GM12801 (cell line): ENCODE results near the gene SEPTIN1.

Source experiments
- TF ChIP-seq, protein P1 (sequence below): IDR thresholded peaks from one replicate; pipeline ENCODE4 v1.5.1; 2011; ENCODE audit warnings: control low read depth; ENCODE audit not compliant: insufficient read length; ENCODE audit errors: extremely low read depth

Gene SEPTIN1

DNA sequence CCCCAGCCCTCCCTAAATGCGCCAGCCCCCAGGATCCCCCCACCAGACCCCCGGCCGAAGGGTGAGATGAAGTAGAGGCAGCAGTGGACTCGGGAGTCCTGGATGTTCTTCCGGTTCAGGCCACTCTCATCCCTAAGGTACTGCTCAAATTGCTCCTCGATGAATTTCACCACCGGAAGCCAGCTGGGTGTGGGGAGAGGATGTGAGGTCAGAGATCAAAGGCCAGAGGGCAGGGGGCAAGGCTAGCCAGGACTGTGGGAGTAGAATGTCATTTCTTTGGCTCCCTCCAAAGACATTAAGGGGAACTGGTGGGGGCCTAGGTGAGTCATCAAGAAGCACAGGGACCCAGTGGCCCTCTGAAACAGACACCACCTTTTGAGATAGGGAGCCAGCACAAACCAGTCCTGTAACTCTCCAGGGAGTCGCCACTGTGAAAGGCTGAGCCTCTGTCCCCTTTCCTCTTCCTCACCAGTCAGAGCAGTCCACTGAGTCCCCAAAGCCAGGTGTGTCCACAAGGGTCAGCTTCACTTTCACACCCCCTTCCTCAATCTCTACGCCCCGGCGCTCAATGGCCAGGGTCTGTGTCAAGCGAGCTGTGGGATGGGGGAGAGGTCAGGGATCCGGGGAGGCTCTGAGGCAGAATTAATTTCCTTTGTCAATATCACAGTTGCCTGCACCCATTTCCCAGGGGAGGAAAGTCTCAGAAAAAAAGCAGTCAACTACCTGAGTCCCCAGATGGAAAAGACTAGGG is 895 bp downstream of the SEPTIN1 start:
- TF ChIP-seq, protein P1, sequence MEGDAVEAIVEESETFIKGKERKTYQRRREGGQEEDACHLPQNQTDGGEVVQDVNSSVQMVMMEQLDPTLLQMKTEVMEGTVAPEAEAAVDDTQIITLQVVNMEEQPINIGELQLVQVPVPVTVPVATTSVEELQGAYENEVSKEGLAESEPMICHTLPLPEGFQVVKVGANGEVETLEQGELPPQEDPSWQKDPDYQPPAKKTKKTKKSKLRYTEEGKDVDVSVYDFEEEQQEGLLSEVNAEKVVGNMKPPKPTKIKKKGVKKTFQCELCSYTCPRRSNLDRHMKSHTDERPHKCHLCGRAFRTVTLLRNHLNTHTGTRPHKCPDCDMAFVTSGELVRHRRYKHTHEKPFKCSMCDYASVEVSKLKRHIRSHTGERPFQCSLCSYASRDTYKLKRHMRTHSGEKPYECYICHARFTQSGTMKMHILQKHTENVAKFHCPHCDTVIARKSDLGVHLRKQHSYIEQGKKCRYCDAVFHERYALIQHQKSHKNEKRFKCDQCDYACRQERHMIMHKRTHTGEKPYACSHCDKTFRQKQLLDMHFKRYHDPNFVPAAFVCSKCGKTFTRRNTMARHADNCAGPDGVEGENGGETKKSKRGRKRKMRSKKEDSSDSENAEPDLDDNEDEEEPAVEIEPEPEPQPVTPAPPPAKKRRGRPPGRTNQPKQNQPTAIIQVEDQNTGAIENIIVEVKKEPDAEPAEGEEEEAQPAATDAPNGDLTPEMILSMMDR = no peak

DNA sequence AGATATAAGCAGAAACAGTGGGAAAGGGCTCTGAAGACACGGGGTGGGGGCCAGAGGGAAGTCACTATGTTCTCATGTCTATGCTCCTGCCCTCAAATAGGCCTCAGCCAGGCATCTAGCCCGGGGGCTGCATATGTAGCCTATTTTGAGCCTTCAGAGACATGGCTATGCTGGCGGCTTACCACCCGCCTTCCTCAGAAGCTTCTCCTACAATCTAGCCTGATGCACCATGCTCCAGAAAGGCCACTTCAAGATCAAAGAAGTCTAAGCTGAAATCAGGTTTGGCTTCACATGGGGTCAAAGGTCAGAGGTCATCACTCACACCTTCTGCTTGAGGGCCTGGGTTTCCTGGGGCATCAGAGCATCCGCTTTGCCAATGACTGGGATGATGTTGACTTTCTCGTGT is 1.6 kb downstream of the SEPTIN1 start:
- TF ChIP-seq, protein P1 = no peak

DNA sequence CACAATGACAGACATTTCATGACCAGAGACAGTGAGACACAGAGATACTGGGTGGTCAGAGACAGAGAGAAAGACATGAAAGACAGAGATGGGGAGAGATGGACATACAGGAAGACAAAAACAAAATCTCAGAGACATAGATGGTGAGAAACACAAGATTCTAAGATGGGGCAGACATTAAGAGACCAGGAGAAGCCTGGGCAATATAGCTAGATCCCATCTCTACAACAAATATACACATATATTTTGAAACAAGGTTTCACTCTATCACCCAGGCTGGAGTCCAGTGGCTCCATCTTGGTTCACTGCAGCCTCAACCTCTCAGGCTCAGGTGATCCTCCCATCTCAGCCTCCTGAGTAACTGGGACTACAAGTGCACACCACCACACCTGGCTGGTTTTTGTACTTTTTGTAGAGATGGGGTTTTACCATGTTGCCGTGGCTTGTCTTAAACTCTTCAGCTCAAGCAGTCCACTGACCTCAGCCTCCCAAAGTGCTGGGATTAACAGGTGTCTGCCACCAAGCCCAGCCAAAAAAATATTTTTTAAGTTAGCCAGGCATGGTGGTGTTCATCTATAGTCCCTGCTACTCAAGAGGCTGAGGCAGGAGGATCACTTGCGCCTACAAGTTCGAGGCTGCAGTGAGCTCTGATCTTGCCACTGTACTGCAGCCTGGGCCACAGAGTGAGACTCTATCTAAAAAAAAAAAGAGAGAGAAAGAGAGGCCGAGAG is 2.1 kb downstream of the SEPTIN1 start:
- TF ChIP-seq, protein P1 = no peak

DNA sequence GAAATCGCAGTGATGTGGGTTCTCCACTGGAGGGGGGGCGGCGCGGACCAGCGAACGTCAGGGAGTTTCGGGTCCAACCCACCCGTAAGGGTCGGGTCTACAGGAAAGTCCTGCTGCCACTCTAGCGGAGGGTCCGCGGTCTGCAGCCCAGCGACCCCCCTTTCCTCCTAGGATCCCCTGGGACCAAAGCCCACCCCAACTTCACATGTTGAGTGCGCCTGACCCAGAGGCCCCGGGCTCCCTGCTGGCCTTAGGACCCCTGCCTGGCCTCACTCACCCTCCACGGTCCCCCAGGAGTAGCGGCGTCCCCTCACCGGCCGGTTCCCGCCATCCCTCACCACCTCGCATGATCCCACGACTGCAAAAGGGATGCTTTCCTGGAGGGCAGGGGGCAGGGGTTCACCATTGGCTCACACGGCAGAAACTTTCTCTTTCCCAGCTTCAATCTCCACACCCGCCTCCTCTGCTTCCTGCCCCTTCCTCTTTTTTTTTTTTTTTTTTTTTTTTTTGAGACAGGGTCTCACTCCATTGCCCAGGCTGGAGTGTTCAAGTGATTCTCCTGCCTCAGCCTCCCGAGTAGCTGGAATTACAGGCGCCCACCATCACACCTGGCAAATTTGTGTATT is 3.1 kb downstream of the SEPTIN1 start:
- TF ChIP-seq, protein P1 = no peak

DNA sequence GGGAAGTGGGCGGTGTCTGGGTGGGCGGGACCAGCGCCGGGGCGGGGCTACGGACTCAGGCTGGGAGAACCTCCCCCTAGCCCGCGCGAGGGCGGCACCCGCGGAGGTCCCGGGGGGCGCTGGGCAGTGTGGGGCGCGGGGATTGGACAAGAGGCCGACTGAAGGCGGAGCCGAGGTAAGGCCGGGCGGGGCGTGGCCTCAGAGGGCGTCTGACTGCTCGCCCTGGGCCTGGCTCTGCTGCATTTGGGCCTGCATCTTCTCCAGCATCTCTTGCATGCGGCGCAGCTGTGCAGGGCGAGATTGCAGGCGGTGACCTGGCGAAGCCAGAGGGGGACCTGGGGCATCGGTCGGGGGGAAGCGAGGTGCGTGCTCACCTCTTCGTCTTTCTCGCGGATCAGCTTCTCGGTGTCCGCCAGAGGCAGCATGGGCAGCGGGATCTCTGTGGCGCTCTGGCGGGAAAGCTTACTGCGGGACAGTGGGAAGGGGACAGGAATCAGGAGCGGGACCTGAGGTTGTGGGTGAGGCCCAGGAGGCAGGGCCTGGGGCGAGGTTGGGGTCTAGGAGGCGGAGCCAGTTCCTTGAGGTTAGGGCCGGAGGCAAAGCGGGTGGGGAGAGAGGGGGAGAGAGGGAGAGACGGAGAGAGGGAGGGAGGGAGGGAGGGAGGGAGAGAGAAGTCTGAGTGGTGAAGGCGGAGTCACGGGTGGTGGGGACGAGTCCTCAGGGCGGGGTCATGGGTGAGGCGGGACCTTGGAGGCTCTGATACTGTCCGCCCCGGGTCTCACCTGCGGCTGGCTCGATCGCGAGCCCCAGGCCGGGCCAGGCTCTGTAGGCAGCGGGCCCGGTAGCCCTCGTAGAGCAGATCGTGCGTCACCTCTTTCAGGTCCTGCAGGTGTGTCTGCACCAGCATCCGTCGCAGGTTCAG is 3.9 kb downstream of the SEPTIN1 start:
- TF ChIP-seq, protein P1 = no peak

DNA sequence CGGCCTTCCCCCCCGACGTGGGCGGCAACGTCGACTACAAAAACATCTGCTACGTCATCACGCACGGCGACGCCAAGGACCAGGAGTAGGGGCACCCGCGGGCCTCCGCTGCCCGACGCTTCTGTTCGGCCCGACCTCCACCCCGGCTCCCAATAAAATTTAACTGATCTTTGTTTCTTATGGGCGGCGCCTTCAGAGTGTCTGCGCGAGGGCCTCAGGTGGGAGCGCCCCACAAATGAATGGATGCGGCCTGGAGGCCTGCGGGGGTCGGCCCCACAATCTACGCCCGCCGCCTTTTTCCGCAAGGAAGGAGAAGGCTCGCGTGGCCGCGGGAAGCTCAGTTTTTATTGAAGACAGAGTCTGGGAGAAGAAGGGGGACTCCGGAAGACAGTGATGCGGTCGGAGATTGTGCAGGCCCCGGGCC is 4.5 kb downstream of the SEPTIN1 start:
- TF ChIP-seq, protein P1 = no peak
